CD8-positive, alpha-beta memory T cell (primary cell): ENCODE data around the gene SPATS2L. TPM values are rescaled to one million over a fixed set of nuclear protein-coding genes. Genes with fewer than 3 reads are reported as not detected.
A peak's percentile ranks its signal among the peaks of the same experiment; 100 is the strongest.

Experiments used
- CTCF ChIA-PET: fragments of 350-600 bp; sonication (Branson Sonifier 250); formaldehyde crosslinking; loops from one replicate; lab custom pipeline; 2021; ENCODE audit warnings: antibody characterized with exemption; lab: Charles Lee
- POLR2A ChIA-PET: fragments of 350-600 bp; sonication (Branson Sonifier 250); formaldehyde crosslinking; loops from one replicate; lab custom pipeline; 2021; ENCODE audit warnings: antibody characterized with exemption; lab: Charles Lee
- DNase-seq, 5 donors: peaks; one replicate each; pipeline versions ENCODE4 v3.0.0 to v3.0.0-alpha.2; 2020 to 2022; ENCODE audit warnings: mixed read lengths in 1 of 5
- H3K27ac ChIP-seq: one replicate; pipeline ENCODE4 v1.7.0; 2013; ENCODE audit warnings: low read depth, mild to moderate bottlenecking, low read length, moderate library complexity
- H3K27me3 ChIP-seq: 2 replicates; pipeline ENCODE4 v1.7.0; 2013; ENCODE audit warnings: low read length, mild to moderate bottlenecking; ENCODE audit not compliant: insufficient read depth, poor library complexity, severe bottlenecking
- H3K36me3 ChIP-seq: 2 replicates; pipeline ENCODE4 v1.7.0; 2013; ENCODE audit warnings: mild to moderate bottlenecking, low read length, moderate library complexity; ENCODE audit not compliant: insufficient read depth
- H3K4me1 ChIP-seq: 2 replicates; pipeline ENCODE4 v1.7.0; 2013; ENCODE audit warnings: mild to moderate bottlenecking, low read length, moderate library complexity; ENCODE audit not compliant: insufficient read depth
- H3K4me3 ChIP-seq: 2 replicates; pipeline ENCODE4 v1.7.0; 2013; ENCODE audit warnings: mild to moderate bottlenecking, low read length
- H3K9me3 ChIP-seq: 2 replicates; pipeline ENCODE4 v1.7.0; 2013; ENCODE audit warnings: mild to moderate bottlenecking, low read length
- H3K27ac Mint-ChIP-seq, 8 donors: one replicate each; pipeline ENCODE4 v1.8.0; 2020 to 2021; ENCODE audit warnings: mixed read lengths in 8 of 8, mild to moderate bottlenecking in 6 of 8, inconsistent platforms in 3 of 8, moderate library complexity in 3 of 8
- H3K27me3 Mint-ChIP-seq, 2 donors: one replicate each; pipeline ENCODE4 v1.8.0; 2020 to 2021; ENCODE audit warnings: mixed read lengths in 2 of 2, mild to moderate bottlenecking in 1 of 2, moderate library complexity in 1 of 2
- H3K36me3 Mint-ChIP-seq, 3 donors: one replicate each; pipeline ENCODE4 v1.8.0; 2020 to 2021; ENCODE audit warnings: mixed read lengths in 3 of 3, inconsistent platforms in 1 of 3, mild to moderate bottlenecking in 1 of 3
- H3K4me1 Mint-ChIP-seq, 3 donors: one replicate each; pipeline ENCODE4 v1.8.0; 2020 to 2021; ENCODE audit warnings: mixed read lengths in 3 of 3, inconsistent platforms in 1 of 3, mild to moderate bottlenecking in 1 of 3
- H3K4me3 Mint-ChIP-seq, 7 donors: one replicate each; pipeline ENCODE4 v1.8.0; 2020 to 2021; ENCODE audit warnings: mixed read lengths in 7 of 7, mild to moderate bottlenecking in 6 of 7, moderate library complexity in 4 of 7, inconsistent platforms in 2 of 7
- H3K9me3 Mint-ChIP-seq, 5 donors: one replicate each; pipeline ENCODE4 v1.8.0; 2020 to 2022; ENCODE audit warnings: mixed read lengths in 5 of 5, mild to moderate bottlenecking in 3 of 5, moderate library complexity in 2 of 5, inconsistent platforms in 1 of 5
- polyA plus RNA-seq: library from polyadenylated mRNA; unstranded; fragments of 300-500 nt; fragmentation: Illumina TruSeq; gene quantifications from one replicate; pipeline ENCODE4 v1.2.3, GENCODE V29; 2021
- total RNA-seq, 2 experiments: library from RNA; stranded (reverse); gene quantifications; one replicate each; pipeline ENCODE4 v1.2.3, GENCODE V29; 2021

The SPATS2L gene
- total and polyA plus RNA-seq, 3 experiments from 2014 or later, result 11.3 to 22.2 (median 21.8) TPM

- peaks cover 0 to 6% (median 4%) of the 10 kb centered on the region in 3 donors for H3K36me3 Mint-ChIP-seq
- ChIA-PET CTCF (interaction anchor here (1.1 kb wide), 1 partner anchor 45 kb away, joined by 3 read pairs; no protein-coding TSS in a partner anchor), POLR2A (no interaction called here)
- peaks cover 15 to 23% (median 19%) of the 10 kb centered on the region in 3 donors for H3K4me1 Mint-ChIP-seq
- H3K36me3 ChIP-seq, result no peaks in the 10 kb centered on the region
- peaks cover 5% of the 10 kb centered on the region for H3K4me1 ChIP-seq
- H3K9me3 ChIP-seq, result no peaks in the 10 kb centered on the region
- peak in 1 of 5 donors; percentile 13 for DNase-seq
- peaks cover 0 to 3% of the 10 kb centered on the region in 2 donors for H3K27me3 Mint-ChIP-seq
- H3K27ac Mint-ChIP-seq, result peak overlapping the region in 6 of 8 donors; percentile 10 to 79 (median 62)
- no peaks in the 10 kb centered on the region for H3K9me3 Mint-ChIP-seq
- no peak overlapping the region for H3K27ac ChIP-seq
- peak overlapping the region; percentile 81 to 92 (median 89) for H3K4me3 Mint-ChIP-seq
- H3K27me3 ChIP-seq, result no peaks in the 10 kb centered on the region
- H3K4me3 ChIP-seq, result peak overlapping the region; percentile 45
Measured at GRCh38 chr2:200307724-200308545, 1.4 kb downstream of the SPATS2L start.

GRCh38 chr2:200308546-200309295 lies 2.2 kb downstream of the SPATS2L start:
- H3K9me3 Mint-ChIP-seq, result no peaks in the 10 kb centered on the region
- DNase-seq, result no peak
- H3K27ac Mint-ChIP-seq, result peak overlapping the region in 3 of 8 donors; percentile 5 to 58 (median 10)
- H3K36me3 Mint-ChIP-seq, result peaks cover 0 to 6% (median 4%) of the 10 kb centered on the region in 3 donors
- H3K4me1 ChIP-seq, result peaks cover 5% of the 10 kb centered on the region
- no peaks in the 10 kb centered on the region for H3K27me3 ChIP-seq
- H3K4me3 ChIP-seq, result no peak overlapping the region
- no peak overlapping the region for H3K27ac ChIP-seq
- H3K4me1 Mint-ChIP-seq, result peaks cover 15 to 23% (median 19%) of the 10 kb centered on the region in 3 donors
- peak overlapping the region; percentile 81 to 92 (median 89) for H3K4me3 Mint-ChIP-seq
- H3K27me3 Mint-ChIP-seq, result peaks cover 0 to 4% of the 10 kb centered on the region in 2 donors
- H3K9me3 ChIP-seq, result no peaks in the 10 kb centered on the region
- POLR2A ChIA-PET, result no interaction called here
- no peaks in the 10 kb centered on the region for H3K36me3 ChIP-seq
- CTCF ChIA-PET, result no interaction called here

GRCh38 chr2:200309296-200310049 lies 3.0 kb downstream of the SPATS2L start:
- H3K9me3 Mint-ChIP-seq, result no peaks in the 10 kb centered on the region
- ChIA-PET CTCF (no interaction called here), POLR2A (no interaction called here)
- H3K27me3 ChIP-seq, result no peaks in the 10 kb centered on the region
- H3K9me3 ChIP-seq, result no peaks in the 10 kb centered on the region
- H3K27ac Mint-ChIP-seq, result peak overlapping the region in 1 of 8 donors; percentile 10
- peak overlapping the region in 4 of 7 donors; percentile 7 to 92 (median 76) for H3K4me3 Mint-ChIP-seq
- no peaks in the 10 kb centered on the region for H3K36me3 ChIP-seq
- H3K27me3 Mint-ChIP-seq, result peaks cover 0 to 8% of the 10 kb centered on the region in 2 donors
- H3K27ac ChIP-seq, result no peak overlapping the region
- H3K36me3 Mint-ChIP-seq, result peaks cover 0 to 6% (median 4%) of the 10 kb centered on the region in 3 donors
- H3K4me1 Mint-ChIP-seq, result peaks cover 15 to 23% (median 19%) of the 10 kb centered on the region in 3 donors
- no peak overlapping the region for H3K4me3 ChIP-seq
- no peak for DNase-seq
- H3K4me1 ChIP-seq, result peaks cover 5% of the 10 kb centered on the region

- Mint-ChIP-seq H3K4me3 (peak overlapping the region in 1 of 7 donors; percentile 66), H3K9me3 (no peaks in the 10 kb centered on the region), H3K36me3 (peaks cover 0 to 6% (median 4%) of the 10 kb centered on the region in 3 donors), H3K4me1 (peaks cover 15 to 23% (median 19%) of the 10 kb centered on the region in 3 donors), H3K27me3 (peaks cover 0 to 8% of the 10 kb centered on the region in 2 donors), H3K27ac (no peak overlapping the region)
- Histone ChIP-seq H3K27ac (no peak overlapping the region), H3K36me3 (no peaks in the 10 kb centered on the region), H3K4me3 (no peak overlapping the region), H3K9me3 (no peaks in the 10 kb centered on the region), H3K27me3 (no peaks in the 10 kb centered on the region), H3K4me1 (peaks cover 5% of the 10 kb centered on the region)
- no peak for DNase-seq
- ChIA-PET CTCF (no interaction called here), POLR2A (no interaction called here)
Measured at GRCh38 chr2:200310545-200310971, 4.1 kb downstream of the SPATS2L start.

- no peaks in the 10 kb centered on the region for H3K9me3 ChIP-seq
- ChIA-PET POLR2A (no interaction called here), CTCF (no interaction called here)
- peaks cover 11 to 18% (median 14%) of the 10 kb centered on the region in 3 donors for H3K4me1 Mint-ChIP-seq
- no peaks in the 10 kb centered on the region for H3K27me3 ChIP-seq
- no peak overlapping the region for H3K27ac ChIP-seq
- H3K27me3 Mint-ChIP-seq, result peaks cover 0 to 6% of the 10 kb centered on the region in 2 donors
- peaks cover 1% of the 10 kb centered on the region for H3K4me1 ChIP-seq
- H3K4me3 Mint-ChIP-seq, result no peak overlapping the region
- H3K36me3 ChIP-seq, result no peaks in the 10 kb centered on the region
- H3K27ac Mint-ChIP-seq, result no peak overlapping the region
- H3K36me3 Mint-ChIP-seq, result peaks cover 0 to 5% (median 4%) of the 10 kb centered on the region in 3 donors
- H3K4me3 ChIP-seq, result no peak overlapping the region
- H3K9me3 Mint-ChIP-seq, result no peaks in the 10 kb centered on the region
- no peak for DNase-seq
Measured at GRCh38 chr2:200311139-200311538, 4.6 kb downstream of the SPATS2L start.

DNA sequence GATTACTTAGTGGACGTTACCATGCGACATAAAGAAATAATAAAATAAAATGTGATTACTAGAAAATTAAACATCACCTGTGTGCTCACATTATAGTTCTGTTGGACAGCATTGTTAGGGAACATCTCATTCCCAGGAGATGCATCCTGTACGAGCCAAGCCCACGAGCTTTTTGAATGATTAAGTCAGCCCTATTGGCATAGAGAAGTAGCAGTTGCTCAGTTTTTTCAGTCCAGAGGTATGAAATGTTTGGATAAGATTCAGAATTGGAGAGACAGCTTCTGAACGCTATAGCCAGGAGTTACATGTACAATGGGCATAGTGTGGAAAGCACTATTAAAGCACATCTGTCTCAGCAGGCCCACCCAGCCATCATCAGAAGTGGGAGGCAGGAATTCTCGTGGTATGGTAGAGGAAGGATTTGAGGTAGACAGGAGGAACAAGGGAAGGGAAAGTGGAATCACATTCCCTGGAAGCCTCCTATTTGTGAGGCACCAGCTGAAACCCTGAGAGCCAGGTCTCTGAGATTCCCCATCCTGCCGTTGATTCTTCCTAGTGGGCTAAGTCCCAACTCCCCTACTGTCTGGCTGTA lies 8.6 kb downstream of the SPATS2L start:
- no peaks in the 10 kb centered on the region for H3K36me3 ChIP-seq
- no peak for DNase-seq
- peaks cover 0 to 6% (median 0%) of the 10 kb centered on the region in 3 donors for H3K36me3 Mint-ChIP-seq
- no peak overlapping the region for H3K4me3 ChIP-seq
- no peak overlapping the region for H3K4me3 Mint-ChIP-seq
- peaks cover 0 to 3% (median 0%) of the 10 kb centered on the region in 3 donors for H3K4me1 Mint-ChIP-seq
- H3K4me1 ChIP-seq, result no peaks in the 10 kb centered on the region
- H3K27ac Mint-ChIP-seq, result no peak overlapping the region
- H3K27me3 Mint-ChIP-seq, result peaks cover 0 to 5% of the 10 kb centered on the region in 2 donors
- H3K9me3 Mint-ChIP-seq, result no peaks in the 10 kb centered on the region
- CTCF ChIA-PET, result no interaction called here
- POLR2A ChIA-PET, result no interaction called here
- no peaks in the 10 kb centered on the region for H3K27me3 ChIP-seq
- H3K27ac ChIP-seq, result no peak overlapping the region
- H3K9me3 ChIP-seq, result no peaks in the 10 kb centered on the region

GRCh38 chr2:200317975-200318374 lies 11.5 kb downstream of the SPATS2L start:
- H3K9me3 Mint-ChIP-seq, result no peaks in the 10 kb centered on the region
- H3K36me3 Mint-ChIP-seq, result peaks cover 0 to 2% (median 0%) of the 10 kb centered on the region in 3 donors
- peaks cover 0 to 3% (median 0%) of the 10 kb centered on the region in 3 donors for H3K4me1 Mint-ChIP-seq
- Histone ChIP-seq H3K4me1 (no peaks in the 10 kb centered on the region), H3K36me3 (no peaks in the 10 kb centered on the region), H3K27ac (no peak overlapping the region), H3K9me3 (no peaks in the 10 kb centered on the region), H3K4me3 (no peak overlapping the region), H3K27me3 (no peaks in the 10 kb centered on the region)
- ChIA-PET CTCF (no interaction called here), POLR2A (no interaction called here)
- H3K27ac Mint-ChIP-seq, result peak overlapping the region in 1 of 8 donors; percentile 21
- peaks cover 0 to 5% of the 10 kb centered on the region in 2 donors for H3K27me3 Mint-ChIP-seq
- no peak for DNase-seq
- no peak overlapping the region for H3K4me3 Mint-ChIP-seq
